ENCODE measurements around the gene FAM184B. TPM values are rescaled to one million over a fixed set of nuclear protein-coding genes. Genes with fewer than 3 reads are reported as not detected.

FAM184B gene
- total RNA-seq, 4 donors from 2014 or later, result not detected

DNA sequence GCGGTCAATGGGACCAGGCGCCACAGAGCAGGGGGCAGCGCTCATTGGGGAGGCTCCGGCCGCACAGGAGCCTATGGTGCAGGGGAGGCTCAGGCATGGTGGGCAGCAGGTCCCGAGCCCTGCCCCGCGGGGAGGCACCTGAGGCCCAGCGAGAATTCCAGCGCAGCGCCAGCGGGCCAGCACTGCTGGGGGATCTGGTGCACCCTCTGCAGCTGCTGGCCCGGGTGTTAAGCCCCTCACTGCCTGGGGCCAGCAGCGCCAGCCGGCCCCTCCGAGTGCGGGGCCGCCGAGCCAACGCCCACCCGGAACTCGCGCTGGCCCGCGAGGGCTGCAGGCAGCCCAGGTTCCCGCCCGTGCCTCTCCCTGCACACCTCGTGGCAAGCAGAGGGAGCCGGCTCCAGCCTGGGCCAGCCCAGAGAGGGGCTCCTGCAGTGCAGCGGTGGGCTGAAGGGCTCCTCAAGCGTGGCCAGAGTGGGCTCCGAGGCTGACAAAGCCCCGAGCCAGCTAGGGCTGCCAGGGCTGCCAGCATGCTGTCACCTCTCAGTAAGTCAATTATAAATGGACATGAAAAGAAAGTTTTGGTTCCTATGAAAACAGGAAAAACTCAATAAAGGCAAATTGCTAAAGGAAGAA lies 14.5 kb downstream of the FAM184B start:
- Histone ChIP-seq H3K27ac (no peak overlapping the region), H3K27me3 (no peaks in the 10 kb centered on the region), H3K9me3 (peaks cover 0 to 8% (median 0%) of the 10 kb centered on the region in 4 donors), H3K36me3 (no peaks in the 10 kb centered on the region), H3K4me3 (no peak overlapping the region), H3K4me1 (no peaks in the 10 kb centered on the region)
- no peak for DNase-seq (ENCODE audit: low spot score in 2 of 2)
- 91 to 93% methylated on average over 8 to 21 of the region's 33 CpGs for whole genome bisulfite sequencing, 2 donors
- no peak for TF ChIP-seq POLR2A (IDR thresholded peaks at IDR 0.05)
- TF ChIP-seq, protein P1, sequence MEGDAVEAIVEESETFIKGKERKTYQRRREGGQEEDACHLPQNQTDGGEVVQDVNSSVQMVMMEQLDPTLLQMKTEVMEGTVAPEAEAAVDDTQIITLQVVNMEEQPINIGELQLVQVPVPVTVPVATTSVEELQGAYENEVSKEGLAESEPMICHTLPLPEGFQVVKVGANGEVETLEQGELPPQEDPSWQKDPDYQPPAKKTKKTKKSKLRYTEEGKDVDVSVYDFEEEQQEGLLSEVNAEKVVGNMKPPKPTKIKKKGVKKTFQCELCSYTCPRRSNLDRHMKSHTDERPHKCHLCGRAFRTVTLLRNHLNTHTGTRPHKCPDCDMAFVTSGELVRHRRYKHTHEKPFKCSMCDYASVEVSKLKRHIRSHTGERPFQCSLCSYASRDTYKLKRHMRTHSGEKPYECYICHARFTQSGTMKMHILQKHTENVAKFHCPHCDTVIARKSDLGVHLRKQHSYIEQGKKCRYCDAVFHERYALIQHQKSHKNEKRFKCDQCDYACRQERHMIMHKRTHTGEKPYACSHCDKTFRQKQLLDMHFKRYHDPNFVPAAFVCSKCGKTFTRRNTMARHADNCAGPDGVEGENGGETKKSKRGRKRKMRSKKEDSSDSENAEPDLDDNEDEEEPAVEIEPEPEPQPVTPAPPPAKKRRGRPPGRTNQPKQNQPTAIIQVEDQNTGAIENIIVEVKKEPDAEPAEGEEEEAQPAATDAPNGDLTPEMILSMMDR (IDR thresholded peaks at IDR 0.05), result no peak
- TF ChIP-seq EP300 (IDR thresholded peaks at IDR 0.05), result no peak

DNA sequence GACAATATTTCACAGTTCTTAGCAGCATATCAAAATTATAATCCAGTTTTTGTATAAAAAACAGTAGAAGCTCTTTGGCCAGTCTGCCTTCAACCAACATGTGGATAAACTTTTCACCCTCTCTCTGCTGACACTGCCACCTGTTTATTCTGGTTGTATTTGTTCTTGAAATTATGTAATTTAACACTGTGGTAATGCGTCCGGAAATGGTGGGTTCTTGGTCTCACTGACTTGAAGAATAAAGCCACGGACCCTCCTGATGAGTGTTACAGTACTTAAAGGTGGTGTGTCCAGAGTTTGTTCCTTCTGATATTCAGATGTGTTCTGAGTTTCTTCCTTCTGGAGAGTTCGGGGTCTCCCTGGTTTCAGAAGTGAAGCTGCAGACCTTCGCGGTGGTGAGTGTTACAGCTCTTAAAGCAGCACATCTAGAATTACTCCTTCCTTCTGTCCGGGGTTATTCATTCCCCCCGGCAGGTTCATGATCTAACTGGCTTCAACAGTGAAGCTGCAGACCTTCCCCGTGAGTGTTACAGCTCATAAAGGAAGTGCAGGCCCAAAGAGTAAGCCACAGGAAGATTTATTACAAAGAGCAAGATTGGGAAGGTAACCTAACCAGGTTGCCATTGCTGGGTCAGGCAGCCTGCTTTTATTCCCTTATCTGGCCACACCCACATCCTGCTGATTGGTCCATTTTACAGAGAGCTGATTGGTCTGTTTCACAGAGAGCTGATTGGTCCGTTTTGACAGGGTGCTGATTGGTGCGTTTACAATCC lies 15.7 kb downstream of the FAM184B start:
- H3K4me3 ChIP-seq, result no peak overlapping the region
- DNase-seq (ENCODE audit: low spot score in 2 of 2), result no peak
- WGBS, 2 donors, result 76 to 84% methylated on average over 11 of the region's 11 CpGs
- no peaks in the 10 kb centered on the region for H3K36me3 ChIP-seq
- no peaks in the 10 kb centered on the region for H3K4me1 ChIP-seq
- peaks cover 0 to 8% (median 0%) of the 10 kb centered on the region in 4 donors for H3K9me3 ChIP-seq
- no peaks in the 10 kb centered on the region for H3K27me3 ChIP-seq
- TF ChIP-seq EP300 (IDR thresholded peaks at IDR 0.05) (no peak), POLR2A (IDR thresholded peaks at IDR 0.05) (no peak)
- TF ChIP-seq, protein P1 (IDR thresholded peaks at IDR 0.05), result no peak
- H3K27ac ChIP-seq, result no peak overlapping the region

DNA sequence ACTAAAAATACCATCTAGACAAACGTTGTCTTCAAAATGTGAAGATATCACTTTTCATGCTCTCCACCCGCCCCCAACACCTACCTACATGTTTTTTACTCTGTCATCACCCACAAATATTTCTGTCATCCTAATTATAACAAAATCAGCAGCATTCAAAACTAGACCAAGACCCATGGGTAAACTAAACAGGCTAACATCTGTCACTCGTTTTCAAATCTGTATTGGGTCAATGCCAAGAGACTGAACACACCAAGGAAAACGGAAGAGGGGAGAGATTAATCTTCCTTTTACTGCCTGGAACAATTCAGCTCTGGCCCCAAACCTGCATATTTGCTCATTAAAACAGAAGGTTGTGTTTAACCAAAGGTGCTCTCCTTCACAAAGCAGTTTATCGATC lies 17.5 kb downstream of the FAM184B start:
- 36 to 37% methylated on average over 5 of the region's 5 CpGs for WGBS, 2 donors
- no peak overlapping the region for H3K27ac ChIP-seq
- no peak for DNase-seq (ENCODE audit: low spot score in 2 of 2)
- no peaks in the 10 kb centered on the region for H3K36me3 ChIP-seq
- H3K9me3 ChIP-seq, result peaks cover 0 to 8% (median 0%) of the 10 kb centered on the region in 4 donors
- no peaks in the 10 kb centered on the region for H3K4me1 ChIP-seq
- no peaks in the 10 kb centered on the region for H3K27me3 ChIP-seq
- H3K4me3 ChIP-seq, result no peak overlapping the region
- TF ChIP-seq POLR2A (IDR thresholded peaks at IDR 0.05) (no peak), EP300 (IDR thresholded peaks at IDR 0.05) (no peak)
- TF ChIP-seq, protein P1 (IDR thresholded peaks at IDR 0.05), result no peak

DNA sequence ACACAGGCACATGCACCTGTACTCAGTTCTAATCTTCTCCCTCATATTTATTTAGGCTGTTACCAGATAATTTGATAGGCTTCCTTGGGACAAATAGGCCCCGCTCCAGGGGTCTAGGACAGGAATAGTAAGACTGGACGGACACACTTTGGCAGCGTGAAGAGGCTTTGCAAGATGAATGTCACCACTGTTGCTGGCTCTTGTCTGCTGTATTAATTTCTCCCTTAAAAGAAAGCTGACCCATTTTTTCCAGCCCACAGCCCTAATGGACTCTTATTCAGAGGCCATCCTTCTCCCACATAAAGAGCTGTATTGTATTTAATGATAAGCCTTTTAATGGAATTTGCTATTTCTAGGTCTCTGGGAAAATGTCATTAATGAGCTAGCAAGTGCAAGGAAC lies 18.0 kb downstream of the FAM184B start:
- no peak overlapping the region for H3K4me3 ChIP-seq
- no peaks in the 10 kb centered on the region for H3K4me1 ChIP-seq
- no peaks in the 10 kb centered on the region for H3K36me3 ChIP-seq
- 45 to 46% methylated on average over 3 of the region's 3 CpGs for WGBS, 2 donors
- H3K27me3 ChIP-seq, result no peaks in the 10 kb centered on the region
- TF ChIP-seq, protein P1 (IDR thresholded peaks at IDR 0.05), result no peak
- TF ChIP-seq POLR2A (IDR thresholded peaks at IDR 0.05), result no peak
- no peak for TF ChIP-seq EP300 (IDR thresholded peaks at IDR 0.05)
- DNase-seq (ENCODE audit: low spot score in 2 of 2), result no peak
- H3K9me3 ChIP-seq, result peaks cover 0 to 8% (median 0%) of the 10 kb centered on the region in 4 donors
- no peak overlapping the region for H3K27ac ChIP-seq

DNA sequence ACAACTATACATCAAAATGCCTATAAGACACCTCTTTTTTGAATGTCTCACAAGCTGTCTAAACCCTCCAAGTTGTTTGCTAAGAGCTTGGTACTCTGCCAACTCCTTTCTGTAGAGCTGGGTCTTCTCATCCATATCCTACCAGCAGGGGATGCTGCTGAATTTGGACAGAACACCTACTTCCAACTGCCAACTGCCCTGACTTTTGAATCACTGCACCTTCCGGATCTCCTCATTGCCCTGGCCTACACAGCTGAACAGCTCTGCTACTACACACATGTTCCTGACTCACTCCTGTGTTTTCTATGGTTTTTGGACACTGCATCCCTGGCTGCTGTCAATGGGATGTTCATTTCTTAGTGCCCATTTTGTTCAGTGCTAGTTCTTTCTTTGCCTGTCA lies 18.7 kb downstream of the FAM184B start:
- Histone ChIP-seq H3K4me1 (no peaks in the 10 kb centered on the region), H3K9me3 (peaks cover 0 to 8% (median 0%) of the 10 kb centered on the region in 4 donors), H3K4me3 (no peak overlapping the region), H3K27me3 (no peaks in the 10 kb centered on the region), H3K36me3 (no peaks in the 10 kb centered on the region), H3K27ac (no peak overlapping the region)
- DNase-seq (ENCODE audit: low spot score in 2 of 2), result no peak
- WGBS, 2 donors, result 66 to 83% methylated on average over 1 of the region's 1 CpG
- no peak for TF ChIP-seq POLR2A (IDR thresholded peaks at IDR 0.05)
- TF ChIP-seq, protein P1 (IDR thresholded peaks at IDR 0.05), result no peak
